Right lobe of liver (tissue), 4 donors: ENCODE data around the gene GCNT1.

Experiments used
- CTCF ChIP-seq, 4 donors: fragments of 200-600 bp in 3 of 4; fragments of 450-650 bp in 1 of 4; IDR thresholded peaks; one replicate each; pipeline versions ENCODE4 v1.5.1 to v1.8.0; 2016 to 2022; ENCODE audit warnings: antibody characterized with exemption in 4 of 4, mild to moderate bottlenecking in 2 of 4
- POLR2A ChIP-seq: fragments of 450-650 bp; IDR thresholded peaks from one replicate; pipeline ENCODE4 v1.6.1; 2017; ENCODE audit warnings: antibody characterized with exemption, mild to moderate bottlenecking
- donor health status: DM: no; HTN: no; CAD: no.
- donor health status: DM: no; HTN: no; CAD: no.
- donor health status: DM: no; HTN: yes; CAD: no.

DNA sequence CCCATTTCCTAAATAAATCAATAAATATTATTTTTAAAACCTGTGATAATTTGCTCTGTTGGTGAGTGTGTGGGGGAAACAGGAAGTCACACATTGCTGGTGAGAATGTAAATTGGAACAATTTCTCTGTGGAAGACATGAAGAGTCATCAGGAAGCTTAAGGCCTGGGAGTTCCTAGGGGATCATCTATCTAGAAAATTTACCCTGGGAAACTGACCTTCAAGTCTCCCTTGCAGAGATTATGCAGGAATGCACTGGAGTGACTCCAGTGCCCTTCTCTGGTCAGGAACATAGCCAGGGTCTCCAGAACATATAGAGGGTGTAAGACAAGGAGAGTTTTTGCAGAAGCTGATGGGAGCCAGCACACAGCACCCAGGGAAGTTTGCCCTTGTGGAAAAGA lies 13.0 kb upstream of the GCNT1 start:
- TF ChIP-seq CTCF (IDR thresholded peaks at IDR 0.05): no peak
- TF ChIP-seq POLR2A: no peak
